ENCODE data around the gene UPF1.
A peak's percentile ranks its signal among the peaks of the same experiment; 100 is the strongest.

UPF1 gene

DNA sequence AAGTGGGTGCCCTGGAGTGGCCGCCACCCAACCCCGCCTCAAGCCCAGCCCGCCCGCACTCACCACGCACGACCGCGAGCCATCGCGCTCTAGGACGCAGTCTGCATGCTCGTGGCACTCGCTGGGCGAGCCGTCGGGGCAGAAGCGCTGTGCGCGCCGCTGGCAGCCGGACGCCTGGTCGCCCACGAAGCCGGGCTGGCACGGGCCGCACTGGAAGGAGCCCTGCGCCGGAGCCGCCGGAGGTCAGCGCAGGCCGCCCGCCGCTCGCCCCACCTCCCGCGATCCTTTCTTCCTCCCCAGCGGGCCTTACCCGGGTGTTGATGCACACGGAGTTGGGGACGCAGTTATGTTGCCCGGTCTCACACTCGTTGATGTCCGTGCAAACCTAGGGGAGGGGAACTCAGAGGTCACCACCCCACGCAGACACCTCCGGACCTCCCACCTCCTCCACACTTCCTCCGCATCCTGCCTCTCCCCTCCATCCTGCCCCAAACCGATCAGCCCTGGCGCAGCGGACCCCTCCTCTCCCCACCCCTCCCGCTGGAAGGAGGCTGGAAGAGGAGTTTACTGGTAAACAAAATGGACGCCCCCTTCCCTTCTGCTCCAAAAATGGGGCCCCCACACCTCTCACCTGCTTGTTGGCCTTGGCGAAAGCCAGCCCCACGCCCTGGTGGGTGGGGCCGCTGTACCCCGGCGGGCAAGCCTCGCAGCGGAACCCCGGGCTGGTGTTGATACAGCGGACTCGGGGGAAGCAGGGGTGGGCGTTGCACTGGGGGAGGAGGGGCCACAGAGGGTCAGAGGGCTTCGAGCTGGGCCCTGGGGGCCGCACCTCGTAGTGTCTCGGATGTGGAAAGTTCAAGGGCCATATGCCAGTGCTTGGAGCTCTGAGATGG is 43.0 kb upstream of the UPF1 start:
- no peak overlapping the region for H3K4me3 ChIP-seq (ENCODE audit: low read depth, low read length)
- DNase-seq (ENCODE audit: low read depth), result no peak
- TF ChIP-seq, protein P1, sequence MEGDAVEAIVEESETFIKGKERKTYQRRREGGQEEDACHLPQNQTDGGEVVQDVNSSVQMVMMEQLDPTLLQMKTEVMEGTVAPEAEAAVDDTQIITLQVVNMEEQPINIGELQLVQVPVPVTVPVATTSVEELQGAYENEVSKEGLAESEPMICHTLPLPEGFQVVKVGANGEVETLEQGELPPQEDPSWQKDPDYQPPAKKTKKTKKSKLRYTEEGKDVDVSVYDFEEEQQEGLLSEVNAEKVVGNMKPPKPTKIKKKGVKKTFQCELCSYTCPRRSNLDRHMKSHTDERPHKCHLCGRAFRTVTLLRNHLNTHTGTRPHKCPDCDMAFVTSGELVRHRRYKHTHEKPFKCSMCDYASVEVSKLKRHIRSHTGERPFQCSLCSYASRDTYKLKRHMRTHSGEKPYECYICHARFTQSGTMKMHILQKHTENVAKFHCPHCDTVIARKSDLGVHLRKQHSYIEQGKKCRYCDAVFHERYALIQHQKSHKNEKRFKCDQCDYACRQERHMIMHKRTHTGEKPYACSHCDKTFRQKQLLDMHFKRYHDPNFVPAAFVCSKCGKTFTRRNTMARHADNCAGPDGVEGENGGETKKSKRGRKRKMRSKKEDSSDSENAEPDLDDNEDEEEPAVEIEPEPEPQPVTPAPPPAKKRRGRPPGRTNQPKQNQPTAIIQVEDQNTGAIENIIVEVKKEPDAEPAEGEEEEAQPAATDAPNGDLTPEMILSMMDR (conservative IDR thresholded peaks at IDR 0.05; ENCODE audit: low read depth, low read length), result no peak

DNA sequence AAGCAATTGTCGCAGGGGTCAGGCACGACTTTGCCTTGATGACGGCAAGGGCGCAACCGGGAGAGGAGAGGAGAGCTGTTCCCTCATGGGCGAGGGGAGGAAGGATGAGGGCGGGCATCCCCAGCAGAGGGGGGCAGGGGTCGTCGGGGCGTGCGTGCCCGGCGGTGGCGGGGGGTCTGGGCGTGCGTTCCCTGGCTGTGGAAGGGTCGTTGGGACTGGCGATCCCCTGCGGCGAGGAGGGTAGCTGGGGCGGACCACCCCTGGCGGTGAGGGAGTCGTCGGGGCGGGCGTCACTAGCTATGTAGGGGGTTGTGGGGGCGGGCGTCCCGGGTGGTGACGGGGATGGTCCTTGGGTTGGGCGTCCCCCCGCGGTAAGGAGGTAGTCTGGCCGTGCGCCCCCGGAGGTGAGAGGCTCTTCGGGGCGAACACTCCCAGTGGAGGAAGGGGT is 42.3 kb upstream of the UPF1 start:
- H3K4me3 ChIP-seq (ENCODE audit: low read depth, low read length), result no peak overlapping the region
- no peak for DNase-seq (ENCODE audit: low read depth)
- TF ChIP-seq, protein P1 (conservative IDR thresholded peaks at IDR 0.05; ENCODE audit: low read depth, low read length), result no peak

DNA sequence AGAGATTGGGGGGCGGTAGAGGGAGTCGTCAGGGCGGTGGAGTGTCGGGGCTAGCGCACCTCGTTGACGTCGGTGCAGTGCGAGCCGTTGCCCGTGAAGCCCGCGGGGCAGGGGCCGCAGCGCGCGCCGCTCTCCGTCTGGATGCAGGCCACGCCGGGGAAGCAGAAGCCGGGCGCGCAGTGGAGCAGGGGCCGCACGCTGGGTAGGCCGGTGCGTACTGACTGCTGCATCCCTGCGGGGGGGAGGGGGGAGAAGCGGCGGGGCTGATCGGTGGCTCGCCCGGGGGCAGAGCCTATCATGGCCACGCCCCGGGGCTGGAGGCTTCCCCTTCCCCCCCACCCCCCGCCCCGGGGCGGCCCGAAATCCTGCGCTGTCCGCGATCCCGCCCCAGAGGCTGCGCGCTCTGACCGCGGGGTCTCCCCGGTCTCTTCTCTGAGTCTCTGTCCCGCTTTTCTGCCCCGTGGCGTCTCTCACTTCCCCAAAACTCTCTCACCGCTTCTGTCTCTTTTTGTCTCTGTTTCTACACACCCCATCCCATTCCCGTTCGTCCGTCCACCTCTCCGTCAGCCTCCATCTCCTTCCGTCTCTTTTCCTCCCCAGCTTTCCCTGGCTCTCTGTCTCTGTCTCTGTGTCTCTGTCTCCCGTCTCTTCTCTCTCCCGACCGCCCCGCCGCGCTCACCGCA is 41.7 kb upstream of the UPF1 start:
- TF ChIP-seq, protein P1 (conservative IDR thresholded peaks at IDR 0.05; ENCODE audit: low read depth, low read length), result no peak
- DNase-seq (ENCODE audit: low read depth), result peak; percentile 17
- no peak overlapping the region for H3K4me3 ChIP-seq (ENCODE audit: low read depth, low read length)

DNA sequence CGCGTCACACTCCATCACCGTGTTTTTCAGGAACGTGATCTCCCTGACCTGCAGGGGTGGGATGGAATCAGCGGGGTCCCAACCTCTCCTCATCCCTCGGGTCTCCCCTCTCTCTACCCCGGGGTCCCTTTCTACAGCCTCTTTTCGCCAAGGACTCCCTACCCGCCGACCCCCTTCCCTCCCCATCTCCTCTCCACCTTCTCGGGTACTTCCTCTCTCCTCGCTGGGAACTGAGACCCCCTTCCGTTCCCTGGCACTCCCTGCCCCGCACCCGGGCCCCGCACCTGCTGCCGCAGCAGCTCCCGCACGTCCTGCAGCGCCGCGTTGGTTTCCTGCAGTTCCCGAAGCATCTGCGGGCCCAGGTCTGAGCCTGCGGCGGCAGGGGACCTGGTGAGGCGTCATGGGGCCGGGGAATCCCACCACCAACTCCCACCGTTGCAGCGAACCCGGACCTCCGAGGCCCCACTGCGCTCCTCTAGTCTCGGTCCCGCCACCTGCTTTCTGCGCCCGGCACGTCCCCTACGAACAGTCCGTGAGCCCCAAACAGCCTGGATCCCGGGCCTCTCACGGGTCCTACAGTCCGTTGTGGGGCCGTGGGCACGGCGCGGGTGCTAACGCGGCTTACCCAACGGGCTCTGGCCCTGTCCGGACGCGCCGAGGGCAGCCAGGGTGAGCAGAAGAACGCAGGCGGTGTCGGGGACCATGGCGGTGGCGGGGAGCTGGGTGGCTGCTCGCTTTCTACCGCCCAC is 41.0 kb upstream of the UPF1 start, which contains the start of gene COMP:
Gene COMP (minus strand): TSS at position 740 of the 749 bp plus-strand sequence. CDS start 36 bp downstream, at position 704.
- DNase-seq (ENCODE audit: low read depth), result no peak
- TF ChIP-seq, protein P1 (conservative IDR thresholded peaks at IDR 0.05; ENCODE audit: low read depth, low read length), result no peak
- no peak within 1 kb of the TSS for H3K4me3 ChIP-seq (ENCODE audit: low read depth, low read length)

DNA sequence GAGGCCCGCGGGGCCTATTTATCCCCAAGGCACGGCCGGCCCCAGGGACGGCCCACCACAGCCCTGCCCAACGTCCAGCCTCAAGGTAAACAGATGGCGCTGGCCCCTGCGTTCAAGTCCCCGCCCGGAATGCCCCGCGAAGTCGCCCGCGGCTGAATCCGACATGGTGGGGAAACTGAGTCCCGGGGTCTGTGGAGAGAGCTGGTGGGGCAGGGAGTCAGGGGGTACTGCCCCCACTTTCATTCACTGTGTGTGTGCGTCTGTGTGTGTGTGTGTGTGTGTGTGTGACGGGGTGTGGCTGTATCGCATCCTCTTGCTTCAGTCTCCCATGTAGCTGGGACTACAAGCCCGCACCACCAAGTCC is 40.5 kb upstream of the UPF1 start:
- TF ChIP-seq, protein P1 (conservative IDR thresholded peaks at IDR 0.05; ENCODE audit: low read depth, low read length), result no peak
- DNase-seq (ENCODE audit: low read depth), result no peak
- H3K4me3 ChIP-seq (ENCODE audit: low read depth, low read length), result no peak overlapping the region

DNA sequence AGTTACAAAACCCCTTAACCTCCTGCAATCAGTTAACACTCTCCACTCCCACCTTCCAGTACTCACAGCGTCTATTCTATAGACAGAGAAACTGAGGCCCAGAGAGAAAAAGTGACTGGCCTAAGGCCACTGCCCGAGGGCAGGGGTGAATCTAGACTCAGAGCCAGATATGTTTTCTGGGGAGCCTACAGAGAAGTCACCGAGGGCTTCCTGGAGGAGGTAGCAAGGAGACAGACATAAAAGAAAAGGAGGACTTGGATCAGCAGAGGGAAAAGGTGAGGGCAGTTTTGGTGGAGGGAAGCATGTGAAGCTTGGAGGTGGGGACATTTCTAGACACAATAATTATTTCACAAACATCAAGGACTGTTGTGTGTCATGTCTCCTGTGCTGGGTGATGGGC is 39.1 kb upstream of the UPF1 start:
- TF ChIP-seq, protein P1 (conservative IDR thresholded peaks at IDR 0.05; ENCODE audit: low read depth, low read length), result no peak
- H3K4me3 ChIP-seq (ENCODE audit: low read depth, low read length), result no peak overlapping the region
- no peak for DNase-seq (ENCODE audit: low read depth)
